Measurements from ENCODE around the gene FYN.

FYN gene

DNA sequence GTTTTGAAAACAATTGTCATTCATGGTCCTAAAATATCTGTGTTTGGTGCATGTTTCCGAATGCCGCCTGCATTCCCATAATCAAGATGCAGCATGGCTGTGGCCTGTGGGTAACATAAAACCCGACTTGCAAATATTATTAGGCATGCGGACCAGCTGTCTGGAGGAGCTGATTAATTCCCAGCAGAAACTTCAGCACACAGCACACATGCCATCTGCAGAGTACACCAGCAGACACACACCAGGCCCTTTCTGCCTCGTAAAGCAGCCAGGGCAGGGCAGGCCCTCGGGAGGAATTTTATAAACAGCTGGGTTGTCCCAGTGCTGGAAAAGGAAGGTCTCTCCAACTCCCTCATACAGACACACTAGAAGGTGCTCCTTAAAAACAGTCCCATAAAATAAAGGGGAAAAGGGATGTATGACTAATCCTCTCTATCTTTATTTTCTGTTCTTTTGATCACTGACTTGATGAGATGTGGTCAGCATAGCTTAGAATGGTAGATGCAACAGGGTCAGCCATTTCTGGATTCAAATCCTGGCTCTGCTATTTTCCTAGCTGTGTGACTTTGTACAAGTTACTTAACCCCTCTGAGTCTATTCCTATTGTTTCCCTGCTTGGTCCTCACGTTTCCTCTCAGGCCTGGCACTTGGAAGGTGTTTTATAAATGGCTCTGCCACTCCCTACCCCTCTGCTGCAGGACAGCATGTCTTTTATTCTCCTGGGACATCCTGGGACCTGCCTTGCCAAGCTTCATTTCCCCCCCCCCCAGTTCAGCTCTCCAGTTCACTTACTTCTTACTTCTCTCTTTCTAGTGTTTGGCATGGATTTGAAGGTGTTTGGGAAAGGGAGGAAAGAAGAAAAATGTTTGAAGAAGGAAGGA lies 181.7 kb downstream of the FYN start:
- CTCF ChIA-PET = interaction anchor here (0.9 to 1.1 kb wide), 2 partner anchors 24 to 351 kb away, joined by 3 read pairs; no protein-coding TSS in a partner anchor
- POLR2A ChIA-PET = no interaction called here
- TF ChIP-seq, protein P1, sequence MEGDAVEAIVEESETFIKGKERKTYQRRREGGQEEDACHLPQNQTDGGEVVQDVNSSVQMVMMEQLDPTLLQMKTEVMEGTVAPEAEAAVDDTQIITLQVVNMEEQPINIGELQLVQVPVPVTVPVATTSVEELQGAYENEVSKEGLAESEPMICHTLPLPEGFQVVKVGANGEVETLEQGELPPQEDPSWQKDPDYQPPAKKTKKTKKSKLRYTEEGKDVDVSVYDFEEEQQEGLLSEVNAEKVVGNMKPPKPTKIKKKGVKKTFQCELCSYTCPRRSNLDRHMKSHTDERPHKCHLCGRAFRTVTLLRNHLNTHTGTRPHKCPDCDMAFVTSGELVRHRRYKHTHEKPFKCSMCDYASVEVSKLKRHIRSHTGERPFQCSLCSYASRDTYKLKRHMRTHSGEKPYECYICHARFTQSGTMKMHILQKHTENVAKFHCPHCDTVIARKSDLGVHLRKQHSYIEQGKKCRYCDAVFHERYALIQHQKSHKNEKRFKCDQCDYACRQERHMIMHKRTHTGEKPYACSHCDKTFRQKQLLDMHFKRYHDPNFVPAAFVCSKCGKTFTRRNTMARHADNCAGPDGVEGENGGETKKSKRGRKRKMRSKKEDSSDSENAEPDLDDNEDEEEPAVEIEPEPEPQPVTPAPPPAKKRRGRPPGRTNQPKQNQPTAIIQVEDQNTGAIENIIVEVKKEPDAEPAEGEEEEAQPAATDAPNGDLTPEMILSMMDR (IDR thresholded peaks at IDR 0.05; ENCODE audit: insufficient read depth, low read length, missing control alignments) = no peak
- DNase-seq (ENCODE audit: low read depth, low spot score) = no peak
- no peak overlapping the region for H3K4me3 ChIP-seq (ENCODE audit: low read depth, low read length)

- H3K4me3 ChIP-seq (ENCODE audit: low read depth, low read length) = no peak overlapping the region
- TF ChIP-seq, protein P1 (IDR thresholded peaks at IDR 0.05; ENCODE audit: insufficient read depth, low read length, missing control alignments) = no peak
- no peak for DNase-seq (ENCODE audit: low read depth, low spot score)
- CTCF ChIA-PET = interaction anchor here (1.0 kb wide), 1 partner anchor 353 kb away, joined by 3 read pairs; no protein-coding TSS in a partner anchor
- POLR2A ChIA-PET = no interaction called here
These were observed 183.3 kb downstream of the FYN start for GRCh38 chr6:111689946-111690345.

- DNase-seq (ENCODE audit: low read depth, low spot score) = no peak
- CTCF ChIA-PET = no interaction called here
- TF ChIP-seq, protein P1 (IDR thresholded peaks at IDR 0.05; ENCODE audit: insufficient read depth, low read length, missing control alignments) = no peak
- POLR2A ChIA-PET = no interaction called here
- H3K4me3 ChIP-seq (ENCODE audit: low read depth, low read length) = no peak overlapping the region
These were observed 183.8 kb downstream of the FYN start for GRCh38 chr6:111689419-111689818.

GRCh38 chr6:111688331-111688730 lies 184.9 kb downstream of the FYN start:
- TF ChIP-seq, protein P1 (IDR thresholded peaks at IDR 0.05; ENCODE audit: insufficient read depth, low read length, missing control alignments) = no peak
- POLR2A ChIA-PET = no interaction called here
- CTCF ChIA-PET = interaction anchor here (0.9 to 1.2 kb wide), 2 partner anchors 14 to 354 kb away, joined by 3 read pairs; no protein-coding TSS in a partner anchor
- no peak overlapping the region for H3K4me3 ChIP-seq (ENCODE audit: low read depth, low read length)
- DNase-seq (ENCODE audit: low read depth, low spot score) = no peak

DNA sequence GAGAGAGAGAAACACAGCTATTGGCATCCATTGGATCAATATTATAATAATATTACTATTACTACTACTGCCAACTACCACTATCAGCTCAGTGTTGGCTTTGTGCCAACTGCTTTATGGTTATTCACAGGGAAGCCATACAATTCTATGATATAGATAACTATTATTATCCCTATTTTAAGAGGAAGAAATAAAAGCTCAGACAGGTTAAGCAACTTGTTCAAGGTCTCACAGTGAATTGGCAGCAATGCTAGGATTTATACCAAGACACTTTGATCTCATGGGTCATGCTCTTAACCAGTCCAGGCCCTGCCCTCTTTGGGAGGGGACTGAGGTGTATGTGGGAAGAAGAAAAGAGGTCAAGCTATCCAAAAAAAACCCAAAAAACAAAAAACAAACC lies 185.6 kb downstream of the FYN start:
- POLR2A ChIA-PET = no interaction called here
- no peak overlapping the region for H3K4me3 ChIP-seq (ENCODE audit: low read depth, low read length)
- CTCF ChIA-PET = interaction anchor here (0.9 to 1.4 kb wide), 4 partner anchors 10 to 355 kb away, joined by 3 to 5 read pairs (median 4); no protein-coding TSS in a partner anchor
- DNase-seq (ENCODE audit: low read depth, low spot score) = no peak
- TF ChIP-seq, protein P1 (IDR thresholded peaks at IDR 0.05; ENCODE audit: insufficient read depth, low read length, missing control alignments) = no peak

DNA sequence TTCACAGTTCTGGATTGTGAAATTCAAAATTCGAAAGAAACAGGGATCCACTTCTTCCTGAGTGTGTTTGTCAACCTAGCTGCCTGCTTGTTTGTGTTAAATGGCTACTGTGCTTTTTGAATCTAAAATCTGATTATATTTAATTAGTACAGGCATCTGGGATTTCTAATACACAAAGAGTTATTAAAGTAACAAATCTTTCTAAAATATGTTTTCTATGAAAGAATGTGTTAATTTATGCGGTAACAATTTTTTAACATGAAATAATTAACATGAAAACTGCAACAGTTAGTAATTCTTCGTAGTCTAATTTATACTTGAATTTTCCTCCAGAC lies 186.4 kb downstream of the FYN start:
- DNase-seq (ENCODE audit: low read depth, low spot score) = no peak
- ChIA-PET POLR2A (no interaction called here), CTCF (interaction anchor here (1.0 to 1.4 kb wide), 3 partner anchors 10 to 355 kb away, joined by 3 to 5 read pairs (median 4); no protein-coding TSS in a partner anchor)
- TF ChIP-seq, protein P1 (IDR thresholded peaks at IDR 0.05; ENCODE audit: insufficient read depth, low read length, missing control alignments) = no peak
- no peak overlapping the region for H3K4me3 ChIP-seq (ENCODE audit: low read depth, low read length)
